DMS 273 (cell line): Measurements from ENCODE around the gene PSMC6.

Experiments used
- DNase-seq: peaks from one replicate; lab custom pipeline; 2025; ENCODE audit not compliant: unreplicated experiment; lab: John Stamatoyannopoulos, UW

PSMC6 gene

GRCh38 chr14:52706724-52707706, at the start of gene PSMC6:
Gene PSMC6, plus strand, starts transcription at chr14:52707200. Its CDS starts 20 bp downstream, at chr14:52707220.
- peak; percentile 96 for DNase-seq

- DNase-seq, result no peak
Measured at GRCh38 chr14:52660325-52660724, 46.7 kb upstream of the PSMC6 start.

GRCh38 chr14:52660832-52661231, 46.2 kb upstream of the PSMC6 start:
- no peak for DNase-seq

- DNase-seq, result no peak
Measured at GRCh38 chr14:52661314-52661713, 45.7 kb upstream of the PSMC6 start.

- DNase-seq, result no peak
Measured at GRCh38 chr14:52663850-52664249, 43.1 kb upstream of the PSMC6 start.

- DNase-seq, result peak; percentile 41
Measured at GRCh38 chr14:52678591-52678990, 28.4 kb upstream of the PSMC6 start.

- no peak for DNase-seq
Measured at GRCh38 chr14:52683985-52684520, 22.9 kb upstream of the PSMC6 start.

GRCh38 chr14:52686176-52686575, 20.8 kb upstream of the PSMC6 start:
- no peak for DNase-seq

GRCh38 chr14:52690983-52691760, 15.8 kb upstream of the PSMC6 start:
- no peak for DNase-seq

GRCh38 chr14:52692248-52692962, 14.6 kb upstream of the PSMC6 start:
- no peak for DNase-seq

- DNase-seq, result no peak
Measured at GRCh38 chr14:52693036-52693435, 14.0 kb upstream of the PSMC6 start.

GRCh38 chr14:52693532-52693931, 13.5 kb upstream of the PSMC6 start:
- no peak for DNase-seq

- peak; percentile 67 for DNase-seq
Measured at GRCh38 chr14:52694761-52695480, 12.1 kb upstream of the PSMC6 start.

- peak; percentile 90 for DNase-seq
Measured at GRCh38 chr14:52695481-52696091, 11.4 kb upstream of the PSMC6 start, which contains the start of gene ERO1A. Gene ERO1A, minus strand, starts transcription at chr14:52695558. Its CDS starts 77 bp downstream, at chr14:52695481.

GRCh38 chr14:52700701-52701172, 6.3 kb upstream of the PSMC6 start:
- no peak for DNase-seq

- DNase-seq, result no peak
Measured at GRCh38 chr14:52701223-52701622, 5.8 kb upstream of the PSMC6 start.

- no peak for DNase-seq
Measured at GRCh38 chr14:52703225-52703624, 3.8 kb upstream of the PSMC6 start.

GRCh38 chr14:52703664-52704063, 3.3 kb upstream of the PSMC6 start:
- DNase-seq, result no peak

GRCh38 chr14:52706286-52706685, 714 bp upstream of the PSMC6 start:
- peak; percentile 41 for DNase-seq

GRCh38 chr14:52711666-52712065, 4.7 kb downstream of the PSMC6 start:
- DNase-seq, result no peak
